Stimulated activated CD8-positive, alpha-beta memory T cell treated with anti-CD3 and anti-CD28 coated beads, Interleukin-4, amount 100 ng/mL, for 1 hour (primary cell): ENCODE results near the gene PIGN.

ENCODE experiments used
- DNase-seq, 2 donors: peaks; one replicate each; pipeline ENCODE4 v3.0.0-alpha.2; 2020; ENCODE audit warnings: low read depth in 2 of 2, low spot score in 1 of 2

The PIGN gene, protein sequence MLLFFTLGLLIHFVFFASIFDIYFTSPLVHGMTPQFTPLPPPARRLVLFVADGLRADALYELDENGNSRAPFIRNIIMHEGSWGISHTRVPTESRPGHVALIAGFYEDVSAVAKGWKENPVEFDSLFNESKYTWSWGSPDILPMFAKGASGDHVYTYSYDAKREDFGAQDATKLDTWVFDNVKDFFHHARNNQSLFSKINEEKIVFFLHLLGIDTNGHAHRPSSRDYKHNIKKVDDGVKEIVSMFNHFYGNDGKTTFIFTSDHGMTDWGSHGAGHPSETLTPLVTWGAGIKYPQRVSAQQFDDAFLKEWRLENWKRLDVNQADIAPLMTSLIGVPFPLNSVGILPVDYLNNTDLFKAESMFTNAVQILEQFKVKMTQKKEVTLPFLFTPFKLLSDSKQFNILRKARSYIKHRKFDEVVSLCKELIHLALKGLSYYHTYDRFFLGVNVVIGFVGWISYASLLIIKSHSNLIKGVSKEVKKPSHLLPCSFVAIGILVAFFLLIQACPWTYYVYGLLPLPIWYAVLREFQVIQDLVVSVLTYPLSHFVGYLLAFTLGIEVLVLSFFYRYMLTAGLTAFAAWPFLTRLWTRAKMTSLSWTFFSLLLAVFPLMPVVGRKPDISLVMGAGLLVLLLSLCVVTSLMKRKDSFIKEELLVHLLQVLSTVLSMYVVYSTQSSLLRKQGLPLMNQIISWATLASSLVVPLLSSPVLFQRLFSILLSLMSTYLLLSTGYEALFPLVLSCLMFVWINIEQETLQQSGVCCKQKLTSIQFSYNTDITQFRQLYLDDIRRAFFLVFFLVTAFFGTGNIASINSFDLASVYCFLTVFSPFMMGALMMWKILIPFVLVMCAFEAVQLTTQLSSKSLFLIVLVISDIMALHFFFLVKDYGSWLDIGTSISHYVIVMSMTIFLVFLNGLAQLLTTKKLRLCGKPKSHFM

DNA sequence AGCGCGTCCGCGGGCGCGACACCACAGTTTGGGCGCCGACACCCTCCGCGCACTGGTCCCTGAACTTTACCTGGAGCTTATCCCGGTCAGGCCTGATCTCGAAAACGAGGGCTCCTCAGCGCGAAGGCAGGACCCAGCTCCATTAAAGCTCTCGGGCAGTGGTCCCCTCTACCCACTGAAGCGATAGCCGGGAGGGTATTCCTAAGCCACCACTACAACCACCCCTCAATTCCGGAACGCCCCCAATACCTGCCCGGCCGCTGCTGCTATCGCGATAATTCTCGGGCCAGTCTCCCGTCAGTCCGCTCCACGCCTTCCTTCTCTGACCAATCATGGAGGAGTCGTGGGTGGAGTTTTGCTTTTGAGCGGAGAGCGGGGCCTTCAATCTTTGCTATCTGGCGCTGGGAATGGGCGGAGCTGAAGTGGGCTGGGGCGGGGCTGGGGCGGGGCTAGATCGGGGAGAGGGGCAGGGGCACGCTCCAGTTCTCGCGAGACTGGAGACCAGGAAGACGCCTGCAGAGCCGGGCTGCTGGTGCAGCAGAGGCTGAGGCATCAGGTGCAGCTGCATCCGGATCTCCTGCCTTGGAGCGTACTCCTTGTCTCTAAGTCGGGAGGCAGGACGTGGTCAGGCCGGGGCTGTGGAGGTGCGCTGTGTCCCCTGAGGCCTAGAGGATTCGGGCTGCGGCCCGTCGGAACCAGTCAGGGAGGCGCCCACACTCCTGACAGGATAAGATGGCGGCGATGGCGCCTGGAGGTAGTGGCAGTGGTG lies at the start of gene PIGN, which contains the start of gene RELCH:
PIGN (minus strand) TSS at position 283 of the 769 bp plus-strand sequence. CDS start 25,703 bp downstream, outside the sequence.
RELCH (plus strand) TSS at position 482 of the 769 bp plus-strand sequence; CDS start at position 733, 251 bp downstream.
- peak; percentile 88 for DNase-seq

DNA sequence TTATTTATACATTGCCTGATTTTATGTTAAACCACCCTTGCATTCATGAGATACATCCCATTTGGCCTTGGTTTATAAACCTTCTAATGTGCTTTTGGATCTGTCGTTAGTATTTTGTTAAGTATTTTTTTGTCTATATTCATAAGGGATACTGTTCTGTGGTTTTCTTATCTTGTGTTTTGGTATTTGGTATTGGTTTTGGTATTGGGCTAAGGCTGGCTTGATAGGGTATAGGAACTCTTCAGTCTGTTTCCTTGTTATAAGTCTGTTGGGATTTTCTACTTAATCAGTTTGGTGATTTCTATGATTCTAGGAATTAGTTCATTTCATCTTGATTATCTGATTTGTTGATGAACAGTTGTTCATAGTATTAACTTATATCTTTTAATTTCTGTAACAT lies 49.4 kb upstream of the PIGN start:
- DNase-seq: no peak

DNA sequence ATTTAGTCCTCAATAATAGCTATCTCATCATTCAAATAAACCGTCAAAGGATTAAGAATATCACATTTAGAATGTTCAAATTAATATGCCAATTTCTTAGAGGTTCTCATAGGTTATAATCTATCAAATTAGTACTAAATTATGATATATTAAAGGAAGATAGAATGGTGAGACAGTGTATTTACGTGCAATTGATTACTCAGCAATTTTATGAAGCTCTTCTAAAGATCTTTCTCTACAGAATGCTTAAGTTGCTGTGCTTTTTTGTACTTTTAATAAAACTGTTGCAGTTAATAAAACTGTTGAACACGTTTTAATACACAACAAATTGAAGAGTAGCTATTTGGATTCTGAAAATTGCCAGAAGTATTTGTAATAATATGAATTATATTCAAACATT lies 39.2 kb upstream of the PIGN start:
- DNase-seq: no peak

DNA sequence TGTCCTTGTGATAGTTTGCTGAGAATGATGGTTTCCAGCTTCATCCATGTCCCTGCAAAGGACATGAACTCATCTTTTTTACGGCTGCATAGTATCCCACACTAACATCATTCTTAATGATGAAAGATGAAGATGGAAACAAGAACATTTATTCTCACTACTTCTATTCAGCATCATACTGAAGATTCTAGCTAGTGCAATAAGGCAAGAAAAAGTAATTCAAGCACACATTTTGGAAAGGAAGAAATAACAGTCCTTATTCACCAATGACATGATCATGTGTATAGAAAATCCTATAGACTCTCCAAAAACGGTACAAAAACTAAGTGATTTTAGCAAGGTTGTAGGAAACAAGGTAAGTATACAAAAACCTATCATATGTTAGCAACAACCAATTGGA lies 37.4 kb upstream of the PIGN start:
- DNase-seq: no peak

DNA sequence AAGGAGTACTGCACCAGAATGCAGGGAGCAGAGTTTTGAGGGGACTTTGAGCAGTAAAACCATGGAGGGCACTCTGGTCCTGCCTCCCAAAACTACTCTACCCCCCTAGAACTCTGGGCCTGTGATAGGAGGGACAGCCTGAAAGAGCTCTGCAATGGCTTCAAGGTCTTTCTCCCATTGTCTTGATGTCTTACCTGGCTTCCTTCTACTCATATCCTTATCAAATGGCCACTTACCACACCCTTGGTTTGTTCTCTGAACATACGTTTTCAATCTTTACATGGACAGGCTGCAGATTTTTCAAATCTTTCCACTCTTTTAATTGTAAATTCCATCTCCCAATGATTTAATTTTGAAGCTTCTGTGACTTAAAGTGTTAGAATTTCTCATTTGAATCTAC lies 27.9 kb upstream of the PIGN start:
- no peak for DNase-seq

DNA sequence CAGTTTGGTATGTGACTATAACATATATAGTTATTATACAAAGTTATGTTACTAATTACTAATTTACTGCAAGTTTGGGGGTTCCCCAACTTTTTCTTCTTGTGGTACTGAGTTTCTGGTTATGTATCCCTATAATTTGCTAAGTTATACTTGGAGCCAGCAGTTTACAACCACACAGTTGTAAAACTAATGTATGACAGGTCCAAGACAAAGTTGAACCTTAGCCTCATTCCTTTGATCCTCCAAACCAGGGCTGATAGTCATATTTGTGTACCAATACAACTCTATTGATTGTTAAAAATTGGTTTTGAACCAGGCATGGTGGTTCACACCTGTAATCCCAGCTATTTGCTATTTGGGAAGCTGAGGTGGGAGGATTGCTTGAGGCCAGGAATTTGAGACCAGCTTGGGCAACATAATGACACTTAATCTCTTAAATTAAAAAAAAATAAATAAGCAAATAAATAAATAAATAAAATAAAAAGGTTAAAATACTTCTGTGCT lies 24.5 kb upstream of the PIGN start:
- DNase-seq: no peak

DNA sequence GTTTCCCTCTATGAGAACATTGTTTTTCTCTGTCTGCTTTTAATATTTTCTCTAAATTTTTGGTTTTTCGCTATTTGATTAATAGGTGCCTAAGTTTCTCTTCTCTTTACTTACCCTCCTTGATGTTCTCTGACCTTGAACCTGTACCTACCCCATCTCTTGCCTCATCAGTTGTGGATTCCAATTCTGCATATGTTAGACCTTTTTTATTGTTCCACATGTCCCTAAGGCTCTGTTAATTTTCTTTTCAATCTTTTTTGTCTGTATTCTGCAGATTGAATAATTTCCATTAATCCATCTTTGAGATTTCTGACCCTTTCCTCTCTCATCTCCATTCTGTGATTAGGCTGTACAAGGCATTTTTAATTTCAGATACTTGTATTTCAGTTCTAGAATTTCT lies 23.3 kb upstream of the PIGN start:
- DNase-seq: no peak

DNA sequence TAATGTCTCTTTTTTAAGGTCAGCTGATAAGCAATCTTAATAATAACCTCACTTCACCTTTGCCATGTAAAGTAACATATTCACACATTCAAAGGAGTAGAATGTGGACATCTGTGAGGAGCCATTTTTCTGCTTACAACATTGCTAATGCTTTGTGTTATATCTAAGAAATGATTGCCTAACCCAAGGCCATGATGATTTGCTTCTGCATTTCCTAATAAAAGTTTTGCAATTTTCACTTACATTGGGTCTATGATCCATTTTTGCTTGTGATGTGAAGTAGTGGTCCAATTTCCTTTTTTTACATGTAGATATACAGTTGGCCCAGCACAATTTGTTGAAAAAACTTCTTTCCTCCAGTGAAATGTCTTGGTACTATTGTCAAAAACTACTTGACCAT lies 22.2 kb upstream of the PIGN start:
- DNase-seq: no peak

DNA sequence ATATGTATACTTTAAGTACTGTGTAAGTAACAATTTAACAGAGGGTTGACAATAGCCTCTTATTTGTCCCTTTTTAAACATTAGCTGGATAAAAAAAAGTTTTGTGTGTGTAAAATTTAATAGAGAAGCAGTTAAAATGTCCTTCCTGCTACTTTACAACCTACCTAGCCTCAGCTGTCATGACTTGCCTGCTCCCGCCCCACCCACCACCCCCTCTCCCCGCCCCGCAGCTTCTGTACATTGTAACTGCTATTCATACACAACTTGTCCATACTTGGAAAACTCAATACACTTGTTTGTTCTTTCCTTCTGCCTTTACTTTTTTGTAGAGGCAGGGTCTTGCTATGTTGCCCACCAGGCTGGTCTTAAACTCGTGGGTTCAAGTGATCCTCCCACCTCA lies 19.7 kb upstream of the PIGN start:
- no peak for DNase-seq

DNA sequence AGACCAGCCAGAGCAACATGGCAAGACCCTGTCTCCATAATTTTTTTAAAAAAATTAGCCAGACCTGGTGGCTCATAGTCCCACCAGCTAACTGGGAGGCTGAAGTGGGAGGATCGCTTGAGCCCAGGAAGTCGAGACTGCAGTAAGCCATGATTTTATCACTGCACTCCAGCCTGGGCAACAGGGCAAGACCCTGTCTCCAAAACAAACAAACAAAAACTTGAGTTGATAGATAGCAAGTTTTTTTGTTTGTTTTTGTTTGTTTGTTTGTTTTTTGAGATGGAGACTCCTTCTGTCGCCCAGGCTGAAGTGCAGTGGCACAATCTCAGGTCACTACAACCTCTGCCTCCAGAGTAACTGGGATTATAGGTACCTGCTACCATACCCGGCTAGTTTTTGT lies 19.0 kb upstream of the PIGN start:
- no peak for DNase-seq

DNA sequence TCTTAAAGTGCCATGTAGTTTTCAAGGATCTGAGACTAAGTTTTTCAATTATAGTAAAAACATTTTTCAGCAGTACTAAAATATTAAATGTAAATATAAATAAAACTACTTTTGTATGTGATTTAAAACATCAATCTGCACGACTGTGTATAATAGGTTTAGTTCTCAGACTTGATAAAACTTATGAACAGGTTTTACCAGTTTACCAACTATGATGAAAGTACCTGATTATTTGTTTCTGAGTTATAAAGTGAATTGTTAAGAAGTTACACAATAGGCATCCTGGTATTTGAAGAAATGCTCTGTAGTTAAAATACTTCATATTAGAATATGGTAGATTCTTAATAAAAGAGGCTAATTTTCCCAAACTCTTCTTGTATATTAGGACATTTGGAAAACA lies 15.0 kb upstream of the PIGN start:
- DNase-seq: no peak

DNA sequence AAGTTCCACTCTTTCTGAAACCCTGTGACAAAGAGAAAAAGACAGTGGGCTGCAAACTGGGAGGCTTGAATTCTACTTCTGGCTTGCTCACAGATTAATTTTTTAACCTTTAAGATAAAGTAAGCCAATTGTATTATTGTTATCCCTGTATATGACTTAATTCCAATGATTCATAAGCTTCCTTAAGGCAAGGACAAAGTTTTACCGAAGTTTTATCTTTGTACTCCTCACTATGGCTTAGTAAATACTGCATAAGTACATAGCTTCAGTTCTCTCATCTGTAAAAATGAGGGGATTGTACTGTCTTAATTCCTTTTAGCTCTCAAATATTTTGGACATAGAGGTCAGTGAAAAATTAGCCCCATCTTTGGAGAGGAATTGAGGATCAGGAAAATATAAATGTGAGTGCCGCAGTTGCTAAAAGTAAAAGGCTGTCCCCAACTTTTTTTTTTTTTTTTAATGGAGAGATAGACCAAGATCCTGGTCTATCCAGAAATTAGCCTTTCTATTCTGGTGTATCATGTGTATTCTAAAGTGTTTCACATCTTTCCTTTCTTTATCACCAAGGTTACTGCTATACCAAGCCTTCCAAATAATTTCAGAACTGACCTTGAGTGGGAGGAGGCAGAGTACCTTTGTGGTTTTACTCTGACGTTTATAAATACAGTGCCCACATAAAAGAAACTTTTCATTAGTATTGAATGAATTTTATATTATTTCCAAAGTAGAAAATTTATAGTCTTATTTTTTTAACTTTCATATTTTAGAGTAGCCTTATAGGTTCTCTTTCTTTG lies 13.5 kb upstream of the PIGN start:
- no peak for DNase-seq

DNA sequence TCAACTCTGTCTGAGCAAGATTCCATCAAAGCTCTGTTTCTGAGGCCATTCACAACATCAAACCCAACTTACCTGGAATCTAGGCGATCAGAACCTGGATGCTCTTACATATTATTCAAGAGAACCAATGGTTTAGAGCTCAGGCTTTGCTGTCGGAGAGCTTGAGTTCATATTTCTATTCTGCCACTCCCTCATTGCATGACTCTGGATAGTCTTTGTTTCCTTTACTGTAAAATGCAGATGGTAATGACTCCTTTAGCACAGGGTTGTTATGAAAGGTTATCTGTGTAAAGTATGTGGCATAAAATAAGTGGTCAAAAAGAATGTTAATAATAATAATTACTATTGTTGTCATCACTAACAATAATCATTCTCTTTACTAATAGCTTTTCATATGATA lies 12.8 kb upstream of the PIGN start:
- DNase-seq: no peak

DNA sequence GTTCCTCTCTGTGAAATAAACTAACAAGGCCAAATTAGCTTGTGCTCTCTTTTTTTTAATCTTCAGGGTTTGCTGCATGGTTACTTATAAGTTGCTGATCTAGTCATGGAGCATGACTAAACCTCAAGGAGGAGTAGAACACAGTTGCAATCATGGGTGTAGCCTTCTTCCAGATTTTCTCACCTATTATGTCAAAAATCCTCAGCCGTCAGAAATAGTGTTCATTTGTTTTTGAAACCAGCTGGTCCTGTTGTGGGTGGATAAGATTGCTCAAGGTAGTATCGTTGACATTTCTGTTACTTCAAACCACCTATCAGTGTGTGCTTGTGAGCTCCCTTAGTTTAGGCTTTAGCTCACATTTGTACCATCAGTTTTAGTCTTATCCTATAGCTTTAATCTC lies 11.4 kb upstream of the PIGN start:
- DNase-seq: no peak

DNA sequence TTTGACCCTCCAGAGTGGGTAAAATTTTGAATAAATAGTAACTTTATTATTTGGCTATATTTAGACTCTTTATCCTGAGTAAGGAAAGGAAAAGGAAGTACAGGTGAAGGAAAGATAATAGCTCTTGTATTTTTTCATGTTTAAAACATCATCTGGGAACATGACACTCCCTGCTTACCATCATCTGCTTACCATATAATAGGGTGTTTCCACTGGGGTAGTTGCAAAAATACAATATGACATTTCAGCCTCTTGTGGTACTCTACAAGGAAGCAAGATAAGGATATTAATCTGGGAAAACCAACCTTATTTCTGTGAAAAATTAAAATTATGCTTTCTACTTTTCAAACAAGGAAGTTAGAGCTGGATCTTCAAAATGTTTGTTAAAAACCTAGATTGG lies 10.1 kb upstream of the PIGN start:
- no peak for DNase-seq

DNA sequence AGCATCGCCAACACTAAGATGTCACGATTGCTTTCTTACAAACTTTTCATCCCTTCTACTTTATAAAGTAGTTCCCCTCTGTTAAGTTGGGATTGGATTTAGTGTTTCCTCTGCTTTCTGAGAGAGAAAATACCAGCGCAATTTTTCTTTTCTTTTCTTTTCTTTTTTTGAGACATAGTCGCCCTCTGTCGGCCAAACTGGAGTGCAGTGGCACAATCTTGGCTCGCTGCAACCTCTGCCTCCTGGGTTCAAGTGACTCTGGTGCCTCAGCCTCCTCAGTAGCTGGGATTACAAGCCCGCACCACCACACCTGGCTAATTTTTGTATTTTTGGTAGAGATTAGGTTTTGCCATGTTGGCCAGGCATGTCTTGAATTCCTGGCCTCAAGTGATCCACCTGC lies 9.2 kb upstream of the PIGN start:
- DNase-seq: no peak

DNA sequence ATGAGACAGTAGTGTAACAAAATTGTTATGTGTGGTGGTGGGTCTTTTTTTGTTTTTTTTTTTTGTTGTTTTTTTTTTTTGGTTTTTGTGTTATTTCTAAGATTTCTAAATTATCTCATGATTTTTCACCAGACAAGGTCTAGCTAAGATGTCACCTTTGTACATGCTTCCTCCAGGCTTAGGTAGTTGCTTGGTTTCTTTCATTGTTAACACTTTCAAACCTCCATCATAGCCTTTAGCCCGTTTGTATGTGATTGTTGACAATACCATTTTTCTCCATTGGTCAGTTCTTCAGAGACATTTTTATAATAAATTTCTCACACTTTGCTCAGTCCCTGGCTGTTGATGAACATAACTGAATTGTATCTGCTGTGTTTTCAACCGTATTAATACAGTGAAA lies 2.4 kb upstream of the PIGN start:
- no peak for DNase-seq

DNA sequence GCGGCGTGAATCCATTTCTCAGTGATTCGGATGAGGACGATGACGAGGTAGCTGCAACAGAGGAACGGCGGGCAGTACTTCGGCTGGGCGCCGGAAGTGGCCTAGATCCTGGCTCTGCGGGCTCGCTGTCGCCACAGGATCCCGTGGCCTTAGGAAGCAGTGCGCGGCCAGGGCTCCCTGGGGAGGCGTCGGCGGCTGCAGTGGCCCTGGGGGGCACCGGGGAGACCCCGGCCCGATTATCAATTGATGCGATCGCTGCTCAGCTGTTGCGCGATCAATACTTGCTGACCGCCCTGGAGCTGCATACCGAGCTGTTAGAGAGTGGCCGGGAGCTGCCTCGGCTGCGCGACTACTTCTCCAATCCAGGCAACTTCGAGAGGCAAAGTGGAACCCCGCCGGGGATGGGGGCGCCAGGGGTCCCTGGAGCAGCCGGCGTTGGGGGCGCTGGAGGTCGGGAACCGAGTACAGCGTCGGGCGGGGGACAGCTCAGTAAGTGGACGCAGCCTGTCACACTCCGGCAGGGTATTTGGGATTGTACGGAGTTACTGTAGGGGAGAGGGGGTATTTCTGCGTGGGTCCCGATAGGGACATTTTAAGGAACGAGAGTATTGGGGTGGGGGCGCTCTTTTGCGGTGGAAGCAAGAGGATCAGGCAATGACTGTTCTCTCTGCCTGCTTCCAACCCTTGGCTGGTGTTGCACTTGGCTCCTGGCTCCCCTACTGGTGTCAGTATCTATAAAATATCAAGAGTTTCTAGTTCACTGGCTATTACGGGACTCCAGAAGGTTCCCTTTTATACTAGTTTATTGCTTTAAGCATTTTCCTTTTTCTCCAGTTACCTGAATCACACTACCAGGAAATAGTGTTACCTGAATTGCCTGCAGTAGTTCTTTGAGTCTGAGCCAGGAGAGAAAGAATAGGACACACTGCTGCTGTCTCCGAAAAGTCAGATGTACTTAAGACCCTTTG lies 971 bp upstream of the PIGN start:
- no peak for DNase-seq

DNA sequence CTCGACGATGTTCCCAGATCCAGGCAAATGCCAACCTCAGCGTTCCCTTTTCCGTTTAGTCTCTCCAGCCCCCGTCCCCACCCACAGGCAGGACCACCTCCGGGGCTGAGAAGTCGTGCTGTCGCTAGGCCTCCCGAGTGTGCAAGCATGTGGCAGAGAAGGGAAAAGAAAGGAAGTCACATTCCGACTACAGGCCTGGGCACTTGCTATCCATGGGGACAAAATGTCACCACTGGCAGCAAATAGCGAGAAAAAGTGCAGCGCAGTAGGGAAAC lies 420 bp downstream of the PIGN start:
- DNase-seq: no peak
